Vagina (tissue), 2 donors: ENCODE results near the gene FBXO33.

Experiments
- POLR2A ChIP-seq, 2 donors: fragments of 450-650 bp; IDR thresholded peaks; one replicate each; pipeline ENCODE4 v1.6.1; 2017; ENCODE audit warnings: antibody characterized with exemption in 2 of 2, mild to moderate bottlenecking in 2 of 2, moderate library complexity in 2 of 2
- TF ChIP-seq, protein P1 (sequence below), 3 experiments: fragments of 450-650 bp in 2 of 3; fragments of 200-600 bp in 1 of 3; sonication (generic) in 1 of 3; IDR thresholded peaks; one replicate each; pipeline ENCODE4 v1.5.1; 2017 to 2019; ENCODE audit warnings: antibody characterized with exemption in 3 of 3, mild to moderate bottlenecking in 2 of 3, moderate library complexity in 2 of 3

DNA sequence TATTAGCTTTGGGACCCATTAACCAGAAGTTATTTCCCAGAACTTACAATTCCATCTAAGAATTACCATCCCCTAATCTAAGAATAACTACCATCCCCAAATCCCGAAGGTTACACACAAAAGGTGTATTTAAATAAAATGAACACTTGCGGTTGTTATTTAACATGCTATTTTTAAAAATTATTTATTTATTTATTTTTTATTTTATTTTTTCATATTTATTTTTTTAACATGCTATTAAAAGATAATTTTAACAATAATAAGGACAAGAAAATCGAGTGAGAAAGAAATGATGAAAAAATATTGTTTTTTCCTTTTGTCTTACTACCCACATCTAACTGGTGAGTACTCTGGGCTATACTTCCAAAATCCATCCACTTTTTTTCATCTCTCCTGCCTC is 6.3 kb downstream of the FBXO33 start:
- TF ChIP-seq, protein P1, sequence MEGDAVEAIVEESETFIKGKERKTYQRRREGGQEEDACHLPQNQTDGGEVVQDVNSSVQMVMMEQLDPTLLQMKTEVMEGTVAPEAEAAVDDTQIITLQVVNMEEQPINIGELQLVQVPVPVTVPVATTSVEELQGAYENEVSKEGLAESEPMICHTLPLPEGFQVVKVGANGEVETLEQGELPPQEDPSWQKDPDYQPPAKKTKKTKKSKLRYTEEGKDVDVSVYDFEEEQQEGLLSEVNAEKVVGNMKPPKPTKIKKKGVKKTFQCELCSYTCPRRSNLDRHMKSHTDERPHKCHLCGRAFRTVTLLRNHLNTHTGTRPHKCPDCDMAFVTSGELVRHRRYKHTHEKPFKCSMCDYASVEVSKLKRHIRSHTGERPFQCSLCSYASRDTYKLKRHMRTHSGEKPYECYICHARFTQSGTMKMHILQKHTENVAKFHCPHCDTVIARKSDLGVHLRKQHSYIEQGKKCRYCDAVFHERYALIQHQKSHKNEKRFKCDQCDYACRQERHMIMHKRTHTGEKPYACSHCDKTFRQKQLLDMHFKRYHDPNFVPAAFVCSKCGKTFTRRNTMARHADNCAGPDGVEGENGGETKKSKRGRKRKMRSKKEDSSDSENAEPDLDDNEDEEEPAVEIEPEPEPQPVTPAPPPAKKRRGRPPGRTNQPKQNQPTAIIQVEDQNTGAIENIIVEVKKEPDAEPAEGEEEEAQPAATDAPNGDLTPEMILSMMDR (IDR thresholded peaks at IDR 0.05) = no peak
- TF ChIP-seq POLR2A (IDR thresholded peaks at IDR 0.05) = no peak
